Nephron progenitor cell (in vitro differentiated cells): ENCODE data around the gene LAMB3.

ENCODE experiments used
- DNase-seq: peaks from one replicate; pipeline ENCODE4 v3.0.0; 2021
- H3K27ac Mint-ChIP-seq: 2 replicates; pipeline ENCODE4 v1.8.0; 2021; ENCODE audit warnings: mild to moderate bottlenecking, moderate library complexity, mixed read lengths
- H3K27me3 Mint-ChIP-seq: 2 replicates; pipeline ENCODE4 v1.8.0; 2021; ENCODE audit warnings: mild to moderate bottlenecking, low read depth, mixed read lengths; ENCODE audit not compliant: poor library complexity
- H3K36me3 Mint-ChIP-seq: 2 replicates; pipeline ENCODE4 v1.8.0; 2021; ENCODE audit warnings: low read depth, mixed read lengths
- H3K4me1 Mint-ChIP-seq: 2 replicates; pipeline ENCODE4 v1.8.0; 2021; ENCODE audit warnings: mixed read lengths
- H3K4me3 Mint-ChIP-seq: 2 replicates; pipeline ENCODE4 v1.8.0; 2021; ENCODE audit warnings: mild to moderate bottlenecking, moderate library complexity, mixed read lengths
- H3K9me3 Mint-ChIP-seq: 2 replicates; pipeline ENCODE4 v1.8.0; 2021; ENCODE audit warnings: mild to moderate bottlenecking, moderate library complexity, mixed read lengths
- CTCF ChIP-seq: fragments of 200-600 bp; sonication (generic); IDR thresholded peaks from 2 replicates; pipeline ENCODE4 v1.5.0; 2021; ENCODE audit warnings: antibody characterized with exemption

LAMB3 gene

GRCh38 chr1:209667708-209668107, 15.5 kb upstream of the LAMB3 start:
- Mint-ChIP-seq H3K36me3 (peaks cover 6% of the 10 kb centered on the region), H3K9me3 (peaks cover 10% of the 10 kb centered on the region), H3K4me3 (no peak overlapping the region), H3K4me1 (no peaks in the 10 kb centered on the region), H3K27ac (no peak overlapping the region), H3K27me3 (peaks cover 32% of the 10 kb centered on the region)
- TF ChIP-seq CTCF = no peak
- DNase-seq = no peak

- Mint-ChIP-seq H3K27me3 (peaks cover 27% of the 10 kb centered on the region), H3K27ac (no peak overlapping the region), H3K9me3 (peaks cover 10% of the 10 kb centered on the region), H3K36me3 (peaks cover 6% of the 10 kb centered on the region), H3K4me3 (no peak overlapping the region), H3K4me1 (no peaks in the 10 kb centered on the region)
- no peak for TF ChIP-seq CTCF
- DNase-seq = no peak
These were observed 14.9 kb upstream of the LAMB3 start for GRCh38 chr1:209667103-209667502.

- DNase-seq = no peak
- Mint-ChIP-seq H3K9me3 (no peaks in the 10 kb centered on the region), H3K36me3 (no peaks in the 10 kb centered on the region), H3K4me3 (no peak overlapping the region), H3K27ac (no peak overlapping the region), H3K4me1 (peaks cover 36% of the 10 kb centered on the region), H3K27me3 (peaks cover 3% of the 10 kb centered on the region)
- TF ChIP-seq CTCF = no peak
These were observed 10.7 kb upstream of the LAMB3 start for GRCh38 chr1:209662879-209663327.

GRCh38 chr1:209661071-209661470, 8.8 kb upstream of the LAMB3 start:
- TF ChIP-seq CTCF = no peak
- Mint-ChIP-seq H3K36me3 (no peaks in the 10 kb centered on the region), H3K4me3 (no peak overlapping the region), H3K27me3 (peaks cover 5% of the 10 kb centered on the region), H3K9me3 (no peaks in the 10 kb centered on the region), H3K4me1 (peaks cover 47% of the 10 kb centered on the region), H3K27ac (peak overlapping the region; percentile 68)
- no peak for DNase-seq

- peaks cover 5% of the 10 kb centered on the region for H3K27me3 Mint-ChIP-seq
- H3K9me3 Mint-ChIP-seq = no peaks in the 10 kb centered on the region
- peak overlapping the region; percentile 52 for H3K4me3 Mint-ChIP-seq
- no peak for DNase-seq
- TF ChIP-seq CTCF = no peak
- peaks cover 52% of the 10 kb centered on the region for H3K4me1 Mint-ChIP-seq
- no peaks in the 10 kb centered on the region for H3K36me3 Mint-ChIP-seq
- H3K27ac Mint-ChIP-seq = peak overlapping the region; percentile 96
These were observed 7.7 kb upstream of the LAMB3 start for GRCh38 chr1:209659909-209660308.

GRCh38 chr1:209657918-209658317, 5.7 kb upstream of the LAMB3 start:
- H3K27ac Mint-ChIP-seq = no peak overlapping the region
- H3K27me3 Mint-ChIP-seq = peaks cover 6% of the 10 kb centered on the region
- TF ChIP-seq CTCF = no peak
- no peaks in the 10 kb centered on the region for H3K9me3 Mint-ChIP-seq
- H3K36me3 Mint-ChIP-seq = no peaks in the 10 kb centered on the region
- DNase-seq = no peak
- no peak overlapping the region for H3K4me3 Mint-ChIP-seq
- H3K4me1 Mint-ChIP-seq = peaks cover 59% of the 10 kb centered on the region
